SJCRH30 (cell line): ENCODE data around the gene RBM44. TPM values are rescaled to one million over a fixed set of nuclear protein-coding genes. Genes with fewer than 3 reads are reported as not detected.
"Not testable (repeated sequence)": the region's sequence is repeated elsewhere in the genome, so short reads cannot be mapped to it uniquely, and the experiment has no call there.

Source experiments
- DNase-seq, 2 experiments: peaks; one replicate each; pipeline ENCODE4 v3.0.0-alpha.2; 2015 to 2020
- H3K27ac ChIP-seq: fragments of 250-450 bp; sonication (Bioruptor Pico); 2 replicates; pipeline ENCODE4 v1.5.1; 2020; ENCODE audit warnings: mild to moderate bottlenecking, moderate library complexity
- H3K27me3 ChIP-seq: fragments of 250-450 bp; sonication (Bioruptor Pico); 2 replicates; pipeline ENCODE4 v1.5.1; 2020; ENCODE audit warnings: mild to moderate bottlenecking, moderate library complexity
- H3K36me3 ChIP-seq: fragments of 250-450 bp; sonication (Bioruptor Pico); 2 replicates; pipeline ENCODE4 v1.5.1; 2020; ENCODE audit warnings: mild to moderate bottlenecking, moderate library complexity
- H3K4me1 ChIP-seq: fragments of 250-450 bp; sonication (Bioruptor Pico); 2 replicates; pipeline ENCODE4 v1.5.1; 2020; ENCODE audit warnings: mild to moderate bottlenecking, moderate library complexity
- H3K4me3 ChIP-seq: fragments of 250-450 bp; sonication (Bioruptor Pico); 2 replicates; pipeline ENCODE4 v1.5.1; 2020; ENCODE audit warnings: mild to moderate bottlenecking, moderate library complexity
- H3K9me3 ChIP-seq: fragments of 250-450 bp; sonication (Bioruptor Pico); replicated peaks from 2 replicates; pipeline ENCODE4 v1.5.1; 2020; ENCODE audit warnings: mild to moderate bottlenecking, moderate library complexity
- total RNA-seq: library from RNA; depleted of rRNA; stranded (reverse); fragments of >200 nt; shearing (Covaris generic); gene quantifications from 2 replicates; pipeline ENCODE4 v1.2.3, GENCODE V29; 2014

The RBM44 gene
- total RNA-seq, 1 experiment from 2014 or later, result 0.28 TPM

GRCh38 chr2:237815637-237816036, 17.1 kb downstream of the RBM44 start:
- DNase-seq, result no peak
- Histone ChIP-seq H3K27ac (no peak overlapping the region), H3K4me3 (no peak overlapping the region), H3K9me3 (no peaks in the 10 kb centered on the region), H3K36me3 (no peaks in the 10 kb centered on the region), H3K4me1 (no peaks in the 10 kb centered on the region), H3K27me3 (peaks cover 7% of the 10 kb centered on the region; the same call in 1 of the 2 replicates)

- H3K27me3 ChIP-seq, result peaks cover 7% of the 10 kb centered on the region; the same call in 1 of the 2 replicates
- H3K4me3 ChIP-seq, result no peak overlapping the region
- no peaks in the 10 kb centered on the region for H3K36me3 ChIP-seq
- no peaks in the 10 kb centered on the region for H3K4me1 ChIP-seq
- H3K9me3 ChIP-seq, result no peaks in the 10 kb centered on the region
- no peak for DNase-seq
- no peak overlapping the region for H3K27ac ChIP-seq
These were observed 18.0 kb downstream of the RBM44 start for GRCh38 chr2:237816531-237816930.

- Histone ChIP-seq H3K4me1 (no peaks in the 10 kb centered on the region), H3K27me3 (peaks cover 7% of the 10 kb centered on the region; the same call in 1 of the 2 replicates), H3K4me3 (no peak overlapping the region), H3K9me3 (no peaks in the 10 kb centered on the region), H3K36me3 (no peaks in the 10 kb centered on the region), H3K27ac (no peak overlapping the region)
- DNase-seq, result no peak
These were observed 19.5 kb downstream of the RBM44 start for GRCh38 chr2:237818066-237818473.

GRCh38 chr2:237819231-237819630, 20.7 kb downstream of the RBM44 start:
- Histone ChIP-seq H3K9me3 (no peaks in the 10 kb centered on the region), H3K27me3 (peaks cover 9% of the 10 kb centered on the region; the same call in 1 of the 2 replicates), H3K4me3 (no peak overlapping the region), H3K27ac (no peak overlapping the region), H3K36me3 (no peaks in the 10 kb centered on the region), H3K4me1 (no peaks in the 10 kb centered on the region)
- no peak for DNase-seq

- Histone ChIP-seq H3K27ac (no peak overlapping the region), H3K36me3 (no peaks in the 10 kb centered on the region), H3K9me3 (no peaks in the 10 kb centered on the region), H3K27me3 (peaks cover 13% of the 10 kb centered on the region; the same call in 1 of the 2 replicates), H3K4me1 (no peaks in the 10 kb centered on the region), H3K4me3 (no peak overlapping the region)
- no peak for DNase-seq
These were observed 21.8 kb downstream of the RBM44 start for GRCh38 chr2:237820421-237820820.

GRCh38 chr2:237823544-237823943, 25.0 kb downstream of the RBM44 start:
- Histone ChIP-seq H3K4me3 (no peak overlapping the region), H3K4me1 (no peaks in the 10 kb centered on the region), H3K27ac (no peak overlapping the region), H3K27me3 (peaks cover 9% of the 10 kb centered on the region; the same call in 1 of the 2 replicates), H3K9me3 (no peaks in the 10 kb centered on the region), H3K36me3 (no peaks in the 10 kb centered on the region)
- no peak for DNase-seq

- Histone ChIP-seq H3K27me3 (peaks cover 9% of the 10 kb centered on the region; the same call in 1 of the 2 replicates), H3K27ac (no peak overlapping the region), H3K36me3 (no peaks in the 10 kb centered on the region), H3K9me3 (no peaks in the 10 kb centered on the region), H3K4me3 (no peak overlapping the region), H3K4me1 (no peaks in the 10 kb centered on the region)
- no peak for DNase-seq
These were observed 25.5 kb downstream of the RBM44 start for GRCh38 chr2:237824085-237824484.

- no peak overlapping the region for H3K27ac ChIP-seq
- DNase-seq, result no peak
- H3K9me3 ChIP-seq, result no peaks in the 10 kb centered on the region
- no peak overlapping the region for H3K4me3 ChIP-seq
- H3K36me3 ChIP-seq, result no peaks in the 10 kb centered on the region
- peaks cover 9% of the 10 kb centered on the region; the same call in 1 of the 2 replicates for H3K27me3 ChIP-seq
- no peaks in the 10 kb centered on the region for H3K4me1 ChIP-seq
These were observed 28.9 kb downstream of the RBM44 start for GRCh38 chr2:237827421-237827987.

GRCh38 chr2:237830522-237830921, 31.9 kb downstream of the RBM44 start:
- Histone ChIP-seq H3K27ac (no peak overlapping the region), H3K36me3 (no peaks in the 10 kb centered on the region), H3K4me3 (no peak overlapping the region), H3K27me3 (peaks cover 3% of the 10 kb centered on the region; the same call in 1 of the 2 replicates), H3K9me3 (no peaks in the 10 kb centered on the region), H3K4me1 (no peaks in the 10 kb centered on the region)
- DNase-seq, result no peak

GRCh38 chr2:237833546-237833945, 35.0 kb downstream of the RBM44 start:
- no peaks in the 10 kb centered on the region for H3K27me3 ChIP-seq
- no peaks in the 10 kb centered on the region for H3K9me3 ChIP-seq
- no peak for DNase-seq
- H3K4me1 ChIP-seq, result no peaks in the 10 kb centered on the region
- H3K36me3 ChIP-seq, result no peaks in the 10 kb centered on the region
- no peak overlapping the region for H3K27ac ChIP-seq
- no peak overlapping the region for H3K4me3 ChIP-seq

- Histone ChIP-seq H3K4me1 (no peaks in the 10 kb centered on the region), H3K27ac (no peak overlapping the region), H3K4me3 (no peak overlapping the region), H3K36me3 (no peaks in the 10 kb centered on the region), H3K9me3 (no peaks in the 10 kb centered on the region), H3K27me3 (no peaks in the 10 kb centered on the region)
- DNase-seq, result no peak
These were observed 36.8 kb downstream of the RBM44 start for GRCh38 chr2:237835372-237835771.

GRCh38 chr2:237841051-237841450, 42.5 kb downstream of the RBM44 start:
- Histone ChIP-seq H3K27ac (no peak overlapping the region), H3K9me3 (peaks cover 5% of the 10 kb centered on the region; the same call in 1 of the 2 replicates), H3K36me3 (no peaks in the 10 kb centered on the region), H3K27me3 (no peaks in the 10 kb centered on the region), H3K4me3 (no peak overlapping the region), H3K4me1 (no peaks in the 10 kb centered on the region; the same call in 1 of the 2 replicates)
- no peak for DNase-seq

- not testable (repeated sequence) for DNase-seq, H3K27me3 ChIP-seq, H3K36me3 ChIP-seq, H3K4me3 ChIP-seq, H3K9me3 ChIP-seq, H3K27ac ChIP-seq, H3K4me1 ChIP-seq
These were observed 50.4 kb downstream of the RBM44 start for GRCh38 chr2:237848940-237849339.

GRCh38 chr2:237854295-237854694, 55.7 kb downstream of the RBM44 start:
- Histone ChIP-seq H3K36me3 (no peaks in the 10 kb centered on the region), H3K4me1 (peaks cover 8% of the 10 kb centered on the region), H3K27me3 (peaks cover 11% of the 10 kb centered on the region), H3K9me3 (no peaks in the 10 kb centered on the region; the same call in 1 of the 2 replicates), H3K27ac (no peak overlapping the region), H3K4me3 (no peak overlapping the region)
- no peak for DNase-seq

- no peaks in the 10 kb centered on the region for H3K9me3 ChIP-seq
- no peak for DNase-seq
- peaks cover 15% of the 10 kb centered on the region for H3K4me1 ChIP-seq
- peaks cover 4% of the 10 kb centered on the region; the same call in 1 of the 2 replicates for H3K27me3 ChIP-seq
- H3K36me3 ChIP-seq, result no peaks in the 10 kb centered on the region
- H3K27ac ChIP-seq, result no peak overlapping the region
- no peak overlapping the region for H3K4me3 ChIP-seq
These were observed 59.2 kb downstream of the RBM44 start for GRCh38 chr2:237857791-237858190.
